GM12892 (cell line): ENCODE data around the gene TREML4.

Source experiments
- POLR2A ChIP-seq: IDR thresholded peaks from 2 replicates; pipeline ENCODE4 v1.6.1; 2011; ENCODE audit warnings: low read depth, low read length, control low read depth
- POLR2AphosphoS5 ChIP-seq: IDR thresholded peaks from 2 replicates; pipeline ENCODE4 v1.6.1; 2011; ENCODE audit warnings: low read depth, low read length, control low read depth
- TAF1 ChIP-seq: IDR thresholded peaks from 2 replicates; pipeline ENCODE4 v1.6.1; 2011; ENCODE audit warnings: low read depth, mild to moderate bottlenecking, control low read depth, low read length, borderline replicate concordance

DNA sequence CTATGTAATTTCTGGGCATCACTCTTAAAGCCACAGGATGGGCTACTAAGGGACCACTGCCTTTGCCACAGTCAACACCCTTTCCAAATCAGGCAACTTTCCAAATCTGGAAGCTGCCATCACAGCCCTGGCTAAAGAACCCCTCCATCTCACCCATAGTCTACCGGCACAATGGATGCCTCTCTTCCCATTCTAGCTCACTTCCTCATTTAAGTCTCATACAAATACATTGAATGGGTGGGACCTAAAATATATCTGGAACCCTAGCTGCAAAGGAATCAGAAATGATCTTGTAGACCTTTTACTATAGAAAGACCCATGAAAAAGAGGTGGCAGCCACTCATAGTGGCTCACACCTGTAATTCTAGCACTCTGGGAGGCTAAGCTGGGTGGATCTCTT is 3.3 kb upstream of the TREML4 start:
- no peak for TF ChIP-seq POLR2A
- no peak for TF ChIP-seq POLR2AphosphoS5
- no peak for TF ChIP-seq TAF1
